CD4-positive, alpha-beta T cell treated with Interleukin-4 for 1 hour (primary cell): ENCODE measurements around the gene RNU5D-1.
A peak's percentile ranks its signal among the peaks of the same experiment; 100 is the strongest.
"Not testable (repeated sequence)": the region's sequence is repeated elsewhere in the genome, so short reads cannot be mapped to it uniquely, and the experiment has no call there.

Experiments
- DNase-seq, 2 donors: peaks; one replicate each; pipeline ENCODE4 v3.0.0-alpha.2; 2020 to 2022

Gene RNU5D-1

GRCh38 chr1:44724955-44725698, 5.8 kb downstream of the RNU5D-1 start:
- DNase-seq = no peak

- DNase-seq = no peak
These were observed 6.5 kb downstream of the RNU5D-1 start for GRCh38 chr1:44724296-44724954.

GRCh38 chr1:44723496-44724295, 7.3 kb downstream of the RNU5D-1 start:
- peak; percentile 25 to 55 for DNase-seq

GRCh38 chr1:44723064-44723463, 7.9 kb downstream of the RNU5D-1 start:
- DNase-seq = no peak

GRCh38 chr1:44721485-44722361, 9.2 kb downstream of the RNU5D-1 start:
- DNase-seq = peak; percentile 89 to 90

GRCh38 chr1:44720281-44720680, 10.7 kb downstream of the RNU5D-1 start:
- DNase-seq = no peak

GRCh38 chr1:44719318-44719717, 11.7 kb downstream of the RNU5D-1 start:
- no peak for DNase-seq

- DNase-seq = no peak
These were observed 12.9 kb downstream of the RNU5D-1 start for GRCh38 chr1:44718091-44718490.

- DNase-seq = no peak
These were observed 13.3 kb downstream of the RNU5D-1 start for GRCh38 chr1:44717653-44718052.

- DNase-seq = no peak
These were observed 13.8 kb downstream of the RNU5D-1 start for GRCh38 chr1:44717156-44717555.

GRCh38 chr1:44714944-44715571, 15.9 kb downstream of the RNU5D-1 start:
- peak; percentile 78 to 81 for DNase-seq

GRCh38 chr1:44714532-44714931, 16.4 kb downstream of the RNU5D-1 start:
- DNase-seq = no peak

GRCh38 chr1:44713321-44713781, 17.6 kb downstream of the RNU5D-1 start:
- no peak for DNase-seq

- DNase-seq = peak; percentile 34 to 67
These were observed 22.8 kb downstream of the RNU5D-1 start for GRCh38 chr1:44707959-44708831.

- DNase-seq = no peak
These were observed 23.7 kb downstream of the RNU5D-1 start for GRCh38 chr1:44707112-44707881.

GRCh38 chr1:44705938-44706337, 25.0 kb downstream of the RNU5D-1 start:
- DNase-seq = no peak

- no peak for DNase-seq
These were observed 25.5 kb downstream of the RNU5D-1 start for GRCh38 chr1:44705470-44705869.

GRCh38 chr1:44701141-44701573, 29.8 kb downstream of the RNU5D-1 start:
- DNase-seq = no peak

GRCh38 chr1:44700573-44700972, 30.4 kb downstream of the RNU5D-1 start:
- DNase-seq = no peak

- DNase-seq = not testable (repeated sequence)
These were observed 31.6 kb downstream of the RNU5D-1 start for GRCh38 chr1:44699375-44699774.
